ENCODE results near the gene CALHM5.

DNA sequence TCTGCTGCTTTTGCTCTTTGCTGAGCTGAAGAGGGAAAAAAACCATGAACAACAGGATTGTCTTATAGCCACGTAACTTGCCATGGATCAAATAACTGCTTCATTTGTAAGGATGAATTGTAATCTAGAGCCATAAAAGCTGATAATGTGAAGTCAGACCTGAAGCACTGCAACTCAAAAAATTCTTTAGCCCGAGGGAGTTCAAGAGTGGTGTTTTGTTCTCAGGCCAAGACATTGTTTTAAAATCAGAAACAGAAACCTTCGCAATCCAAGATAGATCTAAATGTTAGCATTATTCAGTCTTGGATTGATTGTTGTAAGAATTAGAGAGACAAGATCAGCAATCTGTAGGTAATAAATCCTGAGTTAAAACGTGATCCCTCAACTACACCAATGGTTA is 34.2 kb downstream of the CALHM5 start, which contains the start of gene TRAPPC3L:
- TF ChIP-seq SREBF2 (IDR thresholded peaks at IDR 0.05) (no peak), RAD21 (conservative IDR thresholded peaks at IDR 0.05 in 1 of 2, IDR thresholded peaks at IDR 0.05 in 1 of 2) (no peak), CTCF (IDR thresholded peaks at IDR 0.05) (no peak), FOXS1 (CRISPR knock-in tag; IDR thresholded peaks at IDR 0.05) (no peak), ZSCAN20 (CRISPR knock-in tag; IDR thresholded peaks at IDR 0.05) (no peak), POLR2A (IDR thresholded peaks at IDR 0.05; ENCODE audit: low read length) (no peak), NR3C1 (IDR thresholded peaks at IDR 0.05) (no peak), RFX5 (IDR thresholded peaks at IDR 0.05) (no peak), REST (IDR thresholded peaks at IDR 0.05) (no peak), MAFK (IDR thresholded peaks at IDR 0.05; ENCODE audit: partially characterized antibody) (no peak), BHLHE40 (IDR thresholded peaks at IDR 0.05; ENCODE audit: low read depth, low read length) (no peak)
- TF ChIP-seq, protein P1, sequence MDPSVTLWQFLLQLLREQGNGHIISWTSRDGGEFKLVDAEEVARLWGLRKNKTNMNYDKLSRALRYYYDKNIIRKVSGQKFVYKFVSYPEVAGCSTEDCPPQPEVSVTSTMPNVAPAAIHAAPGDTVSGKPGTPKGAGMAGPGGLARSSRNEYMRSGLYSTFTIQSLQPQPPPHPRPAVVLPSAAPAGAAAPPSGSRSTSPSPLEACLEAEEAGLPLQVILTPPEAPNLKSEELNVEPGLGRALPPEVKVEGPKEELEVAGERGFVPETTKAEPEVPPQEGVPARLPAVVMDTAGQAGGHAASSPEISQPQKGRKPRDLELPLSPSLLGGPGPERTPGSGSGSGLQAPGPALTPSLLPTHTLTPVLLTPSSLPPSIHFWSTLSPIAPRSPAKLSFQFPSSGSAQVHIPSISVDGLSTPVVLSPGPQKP (IDR thresholded peaks at IDR 0.05; ENCODE audit: low read depth, low read length), result no peak
- TF ChIP-seq, protein P2, sequence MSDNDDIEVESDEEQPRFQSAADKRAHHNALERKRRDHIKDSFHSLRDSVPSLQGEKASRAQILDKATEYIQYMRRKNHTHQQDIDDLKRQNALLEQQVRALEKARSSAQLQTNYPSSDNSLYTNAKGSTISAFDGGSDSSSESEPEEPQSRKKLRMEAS (IDR thresholded peaks at IDR 0.05), result no peak

Measured in A549 (cell line).